ENCODE measurements around the gene GRSF1. TPM values are rescaled to one million over a fixed set of nuclear protein-coding genes. Genes with fewer than 3 reads are reported as not detected.
"Not testable (repeated sequence)": the region's sequence is repeated elsewhere in the genome, so short reads cannot be mapped to it uniquely, and the experiment has no call there.

Gene GRSF1
- polyA plus RNA-seq, 1 of the 3 experiments (the other 2 are of a cell fraction), result 44.2 TPM

GRCh38 chr4:70769396-70769795 is 70.3 kb downstream of the GRSF1 start:
- H3K4me2 ChIP-seq; H3K9ac ChIP-seq; DNase-seq; H2AFZ ChIP-seq (ENCODE audit: low read depth); H3K4me3 ChIP-seq (ENCODE audit: low read depth in 2 of 2, low read length in 1 of 2); CTCF ChIA-PET; POLR2A ChIA-PET; H3K9me3 ChIP-seq; H4K20me1 ChIP-seq (ENCODE audit: insufficient read depth); H3K4me1 ChIP-seq (ENCODE audit: control insufficient read depth in 1 of 2, insufficient read depth in 2 of 2, low read depth in 1 of 2, low read length in 1 of 2); H3K27me3 ChIP-seq (ENCODE audit: insufficient read depth); H3K9me2 ChIP-seq; H3K27ac ChIP-seq (ENCODE audit: low read depth in 2 of 2, low read length in 1 of 2): not testable (repeated sequence)
- WGBS (ENCODE audit: low lambda C conversion rate), result 100% methylated on average over 1 of the region's 1 CpG
- Histone ChIP-seq H3K79me2 (ENCODE audit: insufficient read depth) (peaks cover 11% of the 10 kb centered on the region; the same call in 1 of the 2 replicates), H3F3A (replicated peaks; ENCODE audit: insufficient read depth) (peaks cover 16% of the 10 kb centered on the region), H3K36me3 (replicated peaks in 1 of 2; ENCODE audit: control insufficient read depth in 1 of 2, insufficient read depth in 2 of 2, low read length in 1 of 2) (peaks cover 48 to 61% of the 10 kb centered on the region in 2 experiments)

DNA sequence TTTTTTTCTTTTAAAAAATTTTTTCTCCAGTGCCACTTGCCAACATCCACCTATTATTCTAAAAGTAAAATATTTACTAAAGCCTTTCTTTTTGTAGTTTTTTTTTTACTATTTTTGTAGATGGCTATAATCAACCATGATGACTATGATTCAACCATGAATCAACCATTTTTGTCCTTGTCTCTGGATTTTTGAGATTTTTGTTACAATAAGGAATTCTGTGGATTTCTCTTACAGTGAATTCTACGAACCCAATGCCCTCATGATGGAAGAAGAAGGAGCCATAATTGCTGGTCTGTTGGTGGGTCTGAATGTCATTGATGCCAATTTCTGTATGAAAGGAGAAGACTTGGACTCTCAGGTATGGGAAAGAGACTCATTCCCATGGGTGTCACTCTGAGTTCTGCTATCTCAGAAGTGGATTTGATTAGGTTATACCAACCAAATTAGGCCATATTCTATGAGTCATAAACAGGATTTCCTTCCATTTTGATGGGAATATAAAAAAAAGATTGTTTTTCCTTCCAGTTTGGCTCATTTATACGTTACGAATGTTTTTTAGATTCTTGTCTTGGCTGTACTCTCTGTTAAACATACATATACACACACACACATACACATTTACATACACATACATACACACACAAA is 71.3 kb downstream of the GRSF1 start:
- Histone ChIP-seq H3K9ac (no peak overlapping the region), H3K27me3 (ENCODE audit: insufficient read depth) (no peaks in the 10 kb centered on the region), H2AFZ (ENCODE audit: low read depth) (no peak overlapping the region), H3K79me2 (ENCODE audit: insufficient read depth) (peaks cover 11% of the 10 kb centered on the region), H3K27ac (ENCODE audit: low read depth in 2 of 2, low read length in 1 of 2) (peak overlapping the region in 1 of 2 experiments; percentile 76; a peak in 2 of 4 replicates), H3F3A (replicated peaks; ENCODE audit: insufficient read depth) (peaks cover 16% of the 10 kb centered on the region), H3K4me1 (ENCODE audit: control insufficient read depth in 1 of 2, insufficient read depth in 2 of 2, low read depth in 1 of 2, low read length in 1 of 2) (0 out of 4 replicates have a peak, but pooled peaks cover 0 to 4% of the 10 kb centered on the region in 2 experiments), H3K36me3 (replicated peaks in 1 of 2; ENCODE audit: control insufficient read depth in 1 of 2, insufficient read depth in 2 of 2, low read length in 1 of 2) (peaks cover 53 to 64% of the 10 kb centered on the region in 2 experiments), H3K4me3 (ENCODE audit: low read depth in 2 of 2, low read length in 1 of 2) (no peak overlapping the region), H3K9me2 (no peaks in the 10 kb centered on the region), H4K20me1 (ENCODE audit: insufficient read depth) (0 out of 2 replicates have a peak, but pooled peaks cover 2% of the 10 kb centered on the region), H3K4me2 (peak overlapping the region; percentile 8; the same call in 1 of the 2 replicates), H3K9me3 (no peaks in the 10 kb centered on the region)
- no peak for DNase-seq
- POLR2A ChIA-PET, result no interaction called here
- CTCF ChIA-PET, result interaction anchor here (0.6 kb wide), 1 partner anchor 55 kb away, joined by 3 read pairs; no protein-coding TSS in a partner anchor
- TF ChIP-seq FOSL2 (IDR thresholded peaks at IDR 0.05; ENCODE audit: borderline replicate concordance, low read depth) (peak; percentile 7; the same call in 1 of the 2 replicates), GABPA (IDR thresholded peaks at IDR 0.05; ENCODE audit: low read depth) (no peak)
- 66% methylated on average over 3 of the region's 3 CpGs for WGBS (ENCODE audit: low lambda C conversion rate)

Small RNA genes within 50 kb of the gene (small RNA-seq; reads per million reads assigned to genes)
- gene RF00026, result 0 reads per million in 7 experiments
- 0 reads per million in 7 experiments for gene RNU6-891P

Other genes starting within 250 kb of the GRSF1 start
- not detected in 2 replicates for gene AMBN, start 247.6 kb downstream of the GRSF1 start, polyA plus RNA-seq (2012; rRNA removed)
- gene ENAM, start 211.1 kb downstream of the GRSF1 start, polyA plus RNA-seq (2012; rRNA removed), result 0.11 and 0.20 TPM in 2 replicates
- 1.0 and 1.1 TPM in 2 replicates for gene JCHAIN, start 173.4 kb downstream of the GRSF1 start, polyA plus RNA-seq (2012; rRNA removed)
- 36.9 and 39.0 TPM in 2 replicates for gene UTP3, start 151.4 kb downstream of the GRSF1 start, polyA plus RNA-seq (2012; rRNA removed)
- gene RUFY3, start 117.9 kb downstream of the GRSF1 start, polyA plus RNA-seq (2012; rRNA removed), result 22.8 and 30.7 TPM in 2 replicates
- 2.9 and 4.6 TPM in 2 replicates for gene MOB1B, start 62.5 kb upstream of the GRSF1 start, polyA plus RNA-seq (2012; rRNA removed)
- 5.7 and 6.6 TPM in 2 replicates for gene DCK, start 153.8 kb upstream of the GRSF1 start, polyA plus RNA-seq (2012; rRNA removed)

All from SK-N-SH (cell line).